ENCODE data around the gene DRICH1. TPM values are rescaled to one million over a fixed set of nuclear protein-coding genes. Genes with fewer than 3 reads are reported as not detected.
"Not testable (repeated sequence)": the region's sequence is repeated elsewhere in the genome, so short reads cannot be mapped to it uniquely, and the experiment has no call there.

The DRICH1 gene
- total RNA-seq, 4 donors from 2014 or later, result 2.2 TPM; not detected in 3

DNA sequence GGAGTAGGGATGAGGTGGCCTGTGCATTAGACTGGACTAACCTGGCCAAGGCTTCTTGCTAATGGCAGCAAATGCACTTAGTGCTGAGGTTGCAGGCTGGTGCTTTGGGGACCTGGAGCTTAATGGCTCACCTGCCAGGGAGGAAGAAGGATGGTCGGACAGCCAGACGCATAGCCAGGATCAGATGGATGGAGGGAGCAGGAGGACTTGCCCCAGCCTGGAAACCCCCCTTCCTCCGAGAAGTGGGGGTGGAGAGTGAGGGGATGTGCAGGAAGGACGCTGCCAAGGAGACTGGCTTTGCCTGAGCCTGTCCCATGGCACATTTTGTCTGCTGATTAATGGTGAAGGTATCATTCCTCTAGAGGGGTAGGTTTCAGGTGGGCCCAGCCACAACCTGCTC, 69.9 kb downstream of the DRICH1 start:
- no peak for ATAC-seq
- Histone ChIP-seq H3K36me3 (no peaks in the 10 kb centered on the region), H3K9me3 (no peaks in the 10 kb centered on the region), H3K4me3 (no peak overlapping the region), H3K27me3 (peaks cover 67% of the 10 kb centered on the region), H3K27ac (no peak overlapping the region), H3K4me1 (peaks cover 0 to 18% (median 12%) of the 10 kb centered on the region in 3 donors)
- TF ChIP-seq POLR2AphosphoS5 (IDR thresholded peaks at IDR 0.05), result no peak
- TF ChIP-seq CTCF (IDR thresholded peaks at IDR 0.05), result no peak
- TF ChIP-seq POLR2A (IDR thresholded peaks at IDR 0.05), result no peak
- no peak for TF ChIP-seq EP300 (IDR thresholded peaks at IDR 0.05)
- WGBS, 2 donors (ENCODE audit: low coverage in 1 of 2), result 76% methylated on average over 3 of the region's 4 CpGs; no CpG with 5 or more reads in 1 of the 2 donors

DNA sequence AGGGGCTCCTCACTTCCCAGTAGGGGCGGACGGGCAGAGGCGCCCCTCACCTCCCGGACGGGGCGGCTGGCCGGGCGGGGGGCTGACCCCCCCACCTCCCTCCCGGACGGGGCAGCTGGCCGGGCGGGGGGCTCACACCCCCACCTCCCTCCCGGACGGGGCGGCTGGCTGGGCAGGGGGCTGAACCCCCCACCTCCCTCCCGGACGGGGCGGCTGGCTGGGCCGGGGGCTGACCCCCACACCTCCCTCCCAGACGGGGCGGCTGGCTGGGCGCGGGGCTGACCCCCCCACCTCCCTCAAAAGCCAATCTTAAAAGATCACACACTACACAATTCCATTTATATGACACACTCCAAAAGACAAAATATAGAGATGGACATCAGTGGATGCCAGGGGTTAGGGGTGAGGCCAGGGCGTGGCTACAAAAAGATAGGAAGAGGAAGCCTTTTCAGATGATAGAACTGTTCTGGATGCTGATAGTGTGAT, 71.1 kb downstream of the DRICH1 start:
- not testable (repeated sequence) for H3K36me3 ChIP-seq, H3K27ac ChIP-seq, H3K4me3 ChIP-seq, ATAC-seq, H3K9me3 ChIP-seq
- H3K4me1 ChIP-seq, result peaks cover 0 to 11% (median 7%) of the 10 kb centered on the region in 3 donors
- H3K27me3 ChIP-seq, result peaks cover 67% of the 10 kb centered on the region
- 67% methylated on average over 1 of the region's 24 CpGs; no CpG with 5 or more reads in 1 of the 2 donors for WGBS, 2 donors (ENCODE audit: low coverage in 1 of 2)

- H3K27ac ChIP-seq, H3K4me1 ChIP-seq, H3K36me3 ChIP-seq, H3K9me3 ChIP-seq, H3K4me3 ChIP-seq, ATAC-seq: not testable (repeated sequence)
- WGBS, 2 donors (ENCODE audit: low coverage in 1 of 2), result 9 to 27% methylated on average over 1 of the region's 1 CpG
- H3K27me3 ChIP-seq, result peaks cover 67% of the 10 kb centered on the region
Observed at GRCh38 chr22:23560215-23560614, 71.9 kb downstream of the DRICH1 start.

Small RNA genes within 50 kb of the gene (small RNA-seq; reads per million reads assigned to genes)
- gene AP000346.3, result 0 reads per million in 4 donors

Other genes with a start within 250 kb of the DRICH1 start
- not detected for gene IGLL1, start 52.0 kb downstream of the DRICH1 start, total RNA-seq
- under 1 TPM in 1 of 4 donors, not detected in 3; 0.27 TPM for gene RGL4, start 58.7 kb upstream of the DRICH1 start, total RNA-seq
- 1 to 10 TPM; 3.5 to 8.0 (median 5.5) TPM for gene ZNF70, start 118.8 kb upstream of the DRICH1 start, total RNA-seq
- 1 to 10 TPM in 1 of 4 donors, not detected in 3; 1.9 TPM for gene VPREB3, start 122.1 kb upstream of the DRICH1 start, total RNA-seq
- gene C22orf15, start 130.7 kb upstream of the DRICH1 start, total RNA-seq, result under 1 TPM in 2 of 4 donors, not detected in 2; 0.54 to 0.81 TPM
- 10 to 100 TPM in 3 of 4 donors, 1 to 10 TPM in 1; 2.0 to 40.6 (median 28.1) TPM for gene CHCHD10, start 135.7 kb upstream of the DRICH1 start, total RNA-seq
- 10 to 100 TPM in 2 of 4 donors, 1 to 10 TPM in 2; 2.3 to 11.0 (median 9.7) TPM for gene MMP11, start 140.5 kb upstream of the DRICH1 start, total RNA-seq
- 10 to 100 TPM; 27.9 to 58.8 (median 32.7) TPM for gene SMARCB1, start 154.6 kb upstream of the DRICH1 start, total RNA-seq
- gene DERL3, start 206.7 kb upstream of the DRICH1 start, total RNA-seq, result 1 to 10 TPM in 1 of 4 donors, not detected in 3; 1.7 TPM
- 10 to 100 TPM in 3 of 4 donors, 1 to 10 TPM in 1; 7.3 to 39.8 (median 18.8) TPM for gene SLC2A11, start 225.6 kb upstream of the DRICH1 start, total RNA-seq

All from gastroesophageal sphincter (tissue), 4 donors.